OCI-LY7 (cell line): ENCODE results near the gene GRPR.

Experiments used
- CTCF ChIP-seq: fragments of 200-600 bp; sonication (generic); conservative IDR thresholded peaks from 2 replicates; pipeline ENCODE4 v1.5.1; 2014; ENCODE audit warnings: mild to moderate bottlenecking, antibody characterized with exemption, low read length, moderate library complexity, mixed read lengths
- EZH2phosphoT487 ChIP-seq: fragments of 200-600 bp; sonication (generic); IDR thresholded peaks from 2 replicates; pipeline ENCODE4 v1.6.1; 2018; ENCODE audit warnings: low read depth, borderline replicate concordance, mild to moderate bottlenecking, mixed run types, antibody characterized with exemption, low read length, moderate library complexity, mixed read lengths

GRCh38 chrX:16123222-16123786, at the start of gene GRPR:
- peak; percentile 78 for TF ChIP-seq CTCF
- TF ChIP-seq EZH2phosphoT487, result no peak
